MM.1S (cell line): ENCODE results near the gene NTSR1.

Experiments
- DNase-seq: peaks from one replicate; pipeline ENCODE4 v3.0.0-alpha.2; 2015
- H2AFZ ChIP-seq: fragments of 300-600 bp; sonication (generic); 2 replicates; pipeline ENCODE4 v1.6.0; 2016; ENCODE audit warnings: antibody characterized with exemption, low read length
- H3F3A ChIP-seq: fragments of 300-600 bp; sonication (generic); 2 replicates; pipeline ENCODE4 v1.6.1; 2016; ENCODE audit warnings: mild to moderate bottlenecking, antibody characterized with exemption, low read length, moderate library complexity, mixed read lengths; ENCODE audit not compliant: insufficient read depth
- H3K27ac ChIP-seq: fragments of 300-600 bp; sonication (generic); 2 replicates; pipeline ENCODE4 v1.5.1; 2016; ENCODE audit warnings: mild to moderate bottlenecking, low read length
- H3K27me3 ChIP-seq: fragments of 300-600 bp; sonication (generic); replicated peaks from 2 replicates; pipeline ENCODE4 v1.6.0; 2016; ENCODE audit warnings: low read length; ENCODE audit not compliant: insufficient read depth
- H3K36me3 ChIP-seq: fragments of 300-600 bp; sonication (generic); replicated peaks from 2 replicates; pipeline ENCODE4 v1.6.1; 2016; ENCODE audit warnings: mild to moderate bottlenecking, low read length, mixed read lengths; ENCODE audit not compliant: insufficient read depth
- H3K4me1 ChIP-seq: fragments of 300-600 bp; sonication (generic); 2 replicates; pipeline ENCODE4 v1.6.1; 2016; ENCODE audit warnings: low read length, mixed read lengths
- H3K4me2 ChIP-seq: fragments of 300-600 bp; sonication (generic); 2 replicates; pipeline ENCODE4 v1.6.0; 2016; ENCODE audit warnings: low read depth, low read length
- H3K4me3 ChIP-seq: fragments of 300-600 bp; sonication (generic); 2 replicates; pipeline ENCODE4 v1.5.1; 2016; ENCODE audit warnings: low read length, mixed read lengths
- H3K79me2 ChIP-seq: fragments of 300-600 bp; sonication (generic); 2 replicates; pipeline ENCODE4 v1.6.1; 2016; ENCODE audit warnings: mixed run types, low read length, mixed read lengths
- H3K9ac ChIP-seq: fragments of 300-600 bp; sonication (generic); 2 replicates; pipeline ENCODE4 v1.6.1; 2016; ENCODE audit warnings: low read length, mixed read lengths
- H3K9me2 ChIP-seq: fragments of 300-600 bp; sonication (generic); replicated peaks from 2 replicates; pipeline ENCODE4 v1.6.1; 2016; ENCODE audit warnings: mild to moderate bottlenecking, low read length, mixed read lengths; ENCODE audit not compliant: insufficient read depth
- H3K9me3 ChIP-seq: fragments of 300-600 bp; sonication (generic); replicated peaks from 2 replicates; pipeline ENCODE4 v1.6.1; 2016; ENCODE audit warnings: mild to moderate bottlenecking, low read length, mixed read lengths; ENCODE audit not compliant: insufficient read depth
- H4K20me1 ChIP-seq: fragments of 300-600 bp; sonication (generic); 2 replicates; pipeline ENCODE4 v1.6.1; 2016; ENCODE audit warnings: mild to moderate bottlenecking, low read length, moderate library complexity, mixed read lengths; ENCODE audit not compliant: insufficient read depth
- EZH2 ChIP-seq: fragments of 300-600 bp; sonication (generic); optimal IDR thresholded peaks from 2 replicates; pipeline ENCODE3; 2017; ENCODE audit warnings: low read depth, mild to moderate bottlenecking, antibody characterized with exemption, low read length, mixed read lengths
- EZH2phosphoT487 ChIP-seq: fragments of 300-600 bp; sonication (generic); IDR thresholded peaks from 2 replicates; pipeline ENCODE4 v1.6.1; 2018; ENCODE audit warnings: antibody characterized with exemption, low read length
- TF ChIP-seq, protein P1 (sequence below): fragments of 300-600 bp; sonication (generic); IDR thresholded peaks from 2 replicates; pipeline ENCODE4 v1.5.1; 2016; ENCODE audit warnings: antibody characterized with exemption, low read length, mixed read lengths

The NTSR1 gene

GRCh38 chr20:62670156-62670555 is 38.5 kb upstream of the NTSR1 start:
- no peak for DNase-seq
- Histone ChIP-seq H3F3A (no peaks in the 10 kb centered on the region), H3K79me2 (no peaks in the 10 kb centered on the region), H3K9ac (no peak overlapping the region), H3K27me3 (no peaks in the 10 kb centered on the region), H3K4me3 (no peak overlapping the region), H3K4me1 (no peaks in the 10 kb centered on the region), H3K9me3 (no peaks in the 10 kb centered on the region), H3K36me3 (peaks cover 4% of the 10 kb centered on the region; the same call in 1 of the 2 replicates), H3K9me2 (no peaks in the 10 kb centered on the region), H2AFZ (no peak overlapping the region), H3K4me2 (no peak overlapping the region), H3K27ac (no peak overlapping the region), H4K20me1 (no peaks in the 10 kb centered on the region)
- no peak for TF ChIP-seq EZH2phosphoT487
- TF ChIP-seq EZH2: no peak
- TF ChIP-seq, protein P1, sequence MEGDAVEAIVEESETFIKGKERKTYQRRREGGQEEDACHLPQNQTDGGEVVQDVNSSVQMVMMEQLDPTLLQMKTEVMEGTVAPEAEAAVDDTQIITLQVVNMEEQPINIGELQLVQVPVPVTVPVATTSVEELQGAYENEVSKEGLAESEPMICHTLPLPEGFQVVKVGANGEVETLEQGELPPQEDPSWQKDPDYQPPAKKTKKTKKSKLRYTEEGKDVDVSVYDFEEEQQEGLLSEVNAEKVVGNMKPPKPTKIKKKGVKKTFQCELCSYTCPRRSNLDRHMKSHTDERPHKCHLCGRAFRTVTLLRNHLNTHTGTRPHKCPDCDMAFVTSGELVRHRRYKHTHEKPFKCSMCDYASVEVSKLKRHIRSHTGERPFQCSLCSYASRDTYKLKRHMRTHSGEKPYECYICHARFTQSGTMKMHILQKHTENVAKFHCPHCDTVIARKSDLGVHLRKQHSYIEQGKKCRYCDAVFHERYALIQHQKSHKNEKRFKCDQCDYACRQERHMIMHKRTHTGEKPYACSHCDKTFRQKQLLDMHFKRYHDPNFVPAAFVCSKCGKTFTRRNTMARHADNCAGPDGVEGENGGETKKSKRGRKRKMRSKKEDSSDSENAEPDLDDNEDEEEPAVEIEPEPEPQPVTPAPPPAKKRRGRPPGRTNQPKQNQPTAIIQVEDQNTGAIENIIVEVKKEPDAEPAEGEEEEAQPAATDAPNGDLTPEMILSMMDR: no peak

GRCh38 chr20:62670998-62671397 is 37.6 kb upstream of the NTSR1 start:
- Histone ChIP-seq H3F3A (no peaks in the 10 kb centered on the region), H3K27ac (no peak overlapping the region), H3K4me2 (no peak overlapping the region), H3K36me3 (peaks cover 4% of the 10 kb centered on the region; the same call in 1 of the 2 replicates), H3K79me2 (no peaks in the 10 kb centered on the region), H3K27me3 (no peaks in the 10 kb centered on the region), H3K9me3 (no peaks in the 10 kb centered on the region), H3K9ac (no peak overlapping the region), H2AFZ (no peak overlapping the region), H3K9me2 (no peaks in the 10 kb centered on the region), H4K20me1 (no peaks in the 10 kb centered on the region), H3K4me1 (no peaks in the 10 kb centered on the region), H3K4me3 (no peak overlapping the region)
- TF ChIP-seq EZH2 (no peak), EZH2phosphoT487 (no peak)
- TF ChIP-seq, protein P1: no peak
- DNase-seq: no peak

- no peaks in the 10 kb centered on the region for H3F3A ChIP-seq
- no peak overlapping the region for H3K9ac ChIP-seq
- no peaks in the 10 kb centered on the region for H3K27me3 ChIP-seq
- H3K4me3 ChIP-seq: no peak overlapping the region
- H3K9me2 ChIP-seq: no peaks in the 10 kb centered on the region
- H3K4me1 ChIP-seq: no peaks in the 10 kb centered on the region
- no peak overlapping the region for H3K4me2 ChIP-seq
- no peak overlapping the region for H3K27ac ChIP-seq
- no peaks in the 10 kb centered on the region for H3K9me3 ChIP-seq
- H3K79me2 ChIP-seq: no peaks in the 10 kb centered on the region
- TF ChIP-seq EZH2 (no peak), EZH2phosphoT487 (no peak)
- TF ChIP-seq, protein P1: no peak
- no peaks in the 10 kb centered on the region for H4K20me1 ChIP-seq
- no peak for DNase-seq
- no peak overlapping the region for H2AFZ ChIP-seq
- H3K36me3 ChIP-seq: peaks cover 4% of the 10 kb centered on the region; the same call in 1 of the 2 replicates
These were observed 36.9 kb upstream of the NTSR1 start for GRCh38 chr20:62671765-62672164.

DNA sequence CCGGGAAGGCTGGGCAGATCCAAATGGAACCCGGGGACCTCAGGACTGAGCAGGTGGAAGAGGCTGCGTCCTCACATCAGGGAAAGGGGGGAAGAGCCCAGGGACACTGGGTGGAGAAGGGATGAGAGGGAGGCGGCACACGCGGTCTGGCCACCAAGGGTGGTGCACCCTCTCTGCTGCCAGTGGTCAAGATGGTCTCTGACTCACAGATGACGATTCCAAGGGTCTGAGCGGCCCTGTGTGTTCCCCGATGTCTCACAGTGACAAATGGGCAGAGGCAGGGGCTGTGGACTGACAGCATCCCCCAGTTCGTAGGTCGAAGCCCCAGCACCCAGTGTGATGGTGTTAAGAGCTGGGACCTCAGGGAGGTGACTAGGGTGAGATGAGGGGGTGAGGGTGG is 34.3 kb upstream of the NTSR1 start:
- Histone ChIP-seq H2AFZ (no peak overlapping the region), H3K9ac (no peak overlapping the region), H3K4me2 (no peak overlapping the region), H3F3A (no peaks in the 10 kb centered on the region), H3K79me2 (no peaks in the 10 kb centered on the region), H4K20me1 (no peaks in the 10 kb centered on the region), H3K27ac (no peak overlapping the region), H3K9me3 (no peaks in the 10 kb centered on the region), H3K27me3 (no peaks in the 10 kb centered on the region), H3K36me3 (peaks cover 4% of the 10 kb centered on the region; the same call in 1 of the 2 replicates), H3K4me3 (no peak overlapping the region), H3K4me1 (no peaks in the 10 kb centered on the region), H3K9me2 (no peaks in the 10 kb centered on the region)
- DNase-seq: no peak
- TF ChIP-seq EZH2phosphoT487 (no peak), EZH2 (no peak)
- TF ChIP-seq, protein P1: no peak
